PC-3 (cell line): ENCODE measurements around the gene RDH16. TPM values are rescaled to one million over a fixed set of nuclear protein-coding genes. Genes with fewer than 3 reads are reported as not detected.
"Not testable (repeated sequence)": the region's sequence is repeated elsewhere in the genome, so short reads cannot be mapped to it uniquely, and the experiment has no call there.

ENCODE experiments used
- ATAC-seq: fragments of 200-7000 bp; cut with Tn5 transposase; 2 replicates; pipeline ENCODE4 v1.9.1; 2020; ENCODE audit warnings: mild to moderate bottlenecking, moderate library complexity
- BruUV-seq: library from RNA; stranded (reverse); fragments of 400-500 nt; replicated peaks from 2 replicates; lab custom pipeline; 2021; lab: Mats Ljungman, UMichigan
- CTCF ChIA-PET: fragments of 300-600 bp; sonication (Branson Sonifier 250); formaldehyde crosslinking; loops from one replicate; lab custom pipeline; 2022; ENCODE audit warnings: antibody characterized with exemption; lab: Charles Lee
- POLR2A ChIA-PET: fragments of 300-600 bp; sonication (Branson Sonifier 250); formaldehyde crosslinking; loops from one replicate; lab custom pipeline; 2022; ENCODE audit warnings: antibody characterized with exemption; ENCODE audit not compliant: unreplicated experiment; lab: Charles Lee
- DNase-seq: peaks from one replicate; pipeline ENCODE4 v3.0.0-alpha.2; 2015
- H2AFZ ChIP-seq: fragments of 300-600 bp; sonication (generic); 2 replicates; pipeline ENCODE4 v1.6.0; 2016; ENCODE audit warnings: antibody characterized with exemption, low read length
- H3F3A ChIP-seq: fragments of 300-600 bp; sonication (generic); one replicate; pipeline ENCODE4 v1.6.0; 2017; ENCODE audit warnings: antibody characterized with exemption, low read length, control low read depth, mild to moderate bottlenecking; ENCODE audit not compliant: unreplicated experiment
- H3K27ac ChIP-seq: fragments of 300-600 bp; sonication (generic); 2 replicates; pipeline ENCODE4 v1.5.1; 2016; ENCODE audit warnings: mild to moderate bottlenecking, low read length
- H3K27me3 ChIP-seq: fragments of 300-600 bp; sonication (generic); 2 replicates; pipeline ENCODE4 v1.6.1; 2016; ENCODE audit warnings: low read length, mixed read lengths
- H3K36me3 ChIP-seq: fragments of 300-600 bp; sonication (generic); 2 replicates; pipeline ENCODE4 v1.6.1; 2016; ENCODE audit warnings: low read depth, mixed run types, low read length, mixed read lengths
- H3K4me1 ChIP-seq: fragments of 300-600 bp; sonication (generic); 2 replicates; pipeline ENCODE4 v1.5.1; 2016; ENCODE audit warnings: low read length; ENCODE audit not compliant: insufficient read depth
- H3K4me2 ChIP-seq: fragments of 300-600 bp; sonication (generic); 2 replicates; pipeline ENCODE4 v1.6.0; 2016; ENCODE audit warnings: low read length
- H3K4me3 ChIP-seq: fragments of 300-600 bp; sonication (generic); 2 replicates; pipeline ENCODE4 v1.5.1; 2016; ENCODE audit warnings: mild to moderate bottlenecking, low read length, mixed read lengths
- H3K79me2 ChIP-seq: fragments of 300-600 bp; sonication (generic); 2 replicates; pipeline ENCODE4 v1.6.1; 2017; ENCODE audit warnings: low read length, mixed read lengths
- H3K9ac ChIP-seq: fragments of 300-600 bp; sonication (generic); 2 replicates; pipeline ENCODE4 v1.6.0; 2016; ENCODE audit warnings: mild to moderate bottlenecking, low read length
- H3K9me2 ChIP-seq: fragments of 300-600 bp; sonication (generic); replicated peaks from 2 replicates; pipeline ENCODE4 v1.6.1; 2016; ENCODE audit warnings: mixed run types, low read length, mixed read lengths
- H3K9me3 ChIP-seq: fragments of 300-600 bp; sonication (generic); 2 replicates; pipeline ENCODE4 v1.6.1; 2016; ENCODE audit warnings: low read length, mixed read lengths
- H4K20me1 ChIP-seq: fragments of 300-600 bp; sonication (generic); 2 replicates; pipeline ENCODE4 v1.6.1; 2016; ENCODE audit warnings: low read length, mixed read lengths
- EZH2 ChIP-seq: fragments of 300-600 bp; sonication (generic); IDR thresholded peaks from one replicate; pipeline ENCODE4 v1.6.1; 2017; ENCODE audit warnings: antibody characterized with exemption, mild to moderate bottlenecking, low read length; ENCODE audit not compliant: unreplicated experiment
- EZH2phosphoT487 ChIP-seq: fragments of 300-600 bp; sonication (generic); IDR thresholded peaks from 2 replicates; pipeline ENCODE4 v1.6.1; 2018; ENCODE audit warnings: mild to moderate bottlenecking, antibody characterized with exemption, low read length, borderline replicate concordance
- intact Hi-C: fragments of 100-400 bp; cut with micrococcal nuclease; formaldehyde crosslinking; loops from 2 replicates; pipeline ENCODE4 v1.9.0; 2023
- total RNA-seq: library from RNA; depleted of rRNA; stranded (reverse); fragments of >200 nt; gene quantifications from 2 replicates; pipeline ENCODE4 v1.2.3, GENCODE V29; 2014
- TF ChIP-seq, protein P1 (sequence below): fragments of 300-600 bp; sonication (generic); conservative IDR thresholded peaks from 2 replicates; pipeline ENCODE4 v1.5.1; 2017; ENCODE audit warnings: antibody characterized with exemption, low read depth, mild to moderate bottlenecking, low read length

RDH16 gene
- total RNA-seq, 1 experiment from 2014 or later: 0.73 TPM

DNA sequence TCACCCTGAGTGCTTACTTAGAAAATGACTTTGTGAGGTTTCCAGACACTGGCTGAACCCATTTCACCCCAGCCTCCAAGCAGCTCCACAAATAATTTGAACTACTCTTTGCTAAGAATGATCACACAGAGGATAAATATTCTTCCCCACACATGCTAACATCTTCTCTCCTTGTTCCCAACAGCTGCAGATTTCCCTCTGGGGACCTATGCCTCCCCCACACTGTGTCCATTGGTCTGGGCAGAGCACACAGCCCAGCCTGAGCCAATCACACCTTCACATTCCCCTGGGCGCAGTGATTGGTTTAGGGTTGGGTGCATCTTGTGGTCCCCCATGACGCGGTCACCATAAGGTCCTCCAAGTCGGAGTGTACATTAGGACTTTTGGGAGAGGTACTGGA, 30.1 kb downstream of the RDH16 start:
- Histone ChIP-seq H3K9me3 (no peaks in the 10 kb centered on the region), H3K36me3 (no peaks in the 10 kb centered on the region), H3K27ac (no peak overlapping the region), H3K27me3 (peaks cover 4% of the 10 kb centered on the region; the same call in 1 of the 2 replicates), H2AFZ (no peak overlapping the region), H3K9me2 (no peaks in the 10 kb centered on the region), H3K4me1 (no peaks in the 10 kb centered on the region), H3K79me2 (no peaks in the 10 kb centered on the region), H3K4me2 (no peak overlapping the region), H3K9ac (no peak overlapping the region), H3K4me3 (no peak overlapping the region), H3F3A (no peaks in the 10 kb centered on the region), H4K20me1 (no peaks in the 10 kb centered on the region)
- DNase-seq: no peak
- no peak for ATAC-seq
- ChIA-PET CTCF (interaction anchor here (0.6 kb wide), 1 partner anchor 55 kb away, joined by 3 read pairs; no protein-coding TSS in a partner anchor), POLR2A (no interaction called here)
- TF ChIP-seq EZH2phosphoT487 (no peak), EZH2 (no peak)
- TF ChIP-seq, protein P1, sequence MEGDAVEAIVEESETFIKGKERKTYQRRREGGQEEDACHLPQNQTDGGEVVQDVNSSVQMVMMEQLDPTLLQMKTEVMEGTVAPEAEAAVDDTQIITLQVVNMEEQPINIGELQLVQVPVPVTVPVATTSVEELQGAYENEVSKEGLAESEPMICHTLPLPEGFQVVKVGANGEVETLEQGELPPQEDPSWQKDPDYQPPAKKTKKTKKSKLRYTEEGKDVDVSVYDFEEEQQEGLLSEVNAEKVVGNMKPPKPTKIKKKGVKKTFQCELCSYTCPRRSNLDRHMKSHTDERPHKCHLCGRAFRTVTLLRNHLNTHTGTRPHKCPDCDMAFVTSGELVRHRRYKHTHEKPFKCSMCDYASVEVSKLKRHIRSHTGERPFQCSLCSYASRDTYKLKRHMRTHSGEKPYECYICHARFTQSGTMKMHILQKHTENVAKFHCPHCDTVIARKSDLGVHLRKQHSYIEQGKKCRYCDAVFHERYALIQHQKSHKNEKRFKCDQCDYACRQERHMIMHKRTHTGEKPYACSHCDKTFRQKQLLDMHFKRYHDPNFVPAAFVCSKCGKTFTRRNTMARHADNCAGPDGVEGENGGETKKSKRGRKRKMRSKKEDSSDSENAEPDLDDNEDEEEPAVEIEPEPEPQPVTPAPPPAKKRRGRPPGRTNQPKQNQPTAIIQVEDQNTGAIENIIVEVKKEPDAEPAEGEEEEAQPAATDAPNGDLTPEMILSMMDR: no peak
- BruUV-seq: no TSS peak
- intact Hi-C loops: no loop called here

- Histone ChIP-seq H3K27ac (no peak overlapping the region), H3K9ac (no peak overlapping the region), H3K4me3 (no peak overlapping the region), H3K36me3 (no peaks in the 10 kb centered on the region), H3K79me2 (no peaks in the 10 kb centered on the region), H3K27me3 (no peaks in the 10 kb centered on the region), H4K20me1 (no peaks in the 10 kb centered on the region), H3K9me3 (no peaks in the 10 kb centered on the region), H3F3A (no peaks in the 10 kb centered on the region), H3K4me2 (no peak overlapping the region), H3K4me1 (no peaks in the 10 kb centered on the region), H3K9me2 (no peaks in the 10 kb centered on the region), H2AFZ (no peak overlapping the region)
- ChIA-PET POLR2A (no interaction called here), CTCF (no interaction called here)
- ATAC-seq: no peak
- BruUV-seq: no TSS peak
- no peak for TF ChIP-seq EZH2
- no peak for TF ChIP-seq EZH2phosphoT487
- TF ChIP-seq, protein P1: no peak
- DNase-seq: no peak
- intact Hi-C loops: no loop called here
Observed at GRCh38 chr12:56922031-56922430, 35.4 kb downstream of the RDH16 start.

GRCh38 chr12:56921346-56921745, 36.1 kb downstream of the RDH16 start:
- POLR2A ChIA-PET: no interaction called here
- no peak overlapping the region for H3K4me2 ChIP-seq

GRCh38 chr12:56918139-56918538, 39.3 kb downstream of the RDH16 start:
- H3K27me3 ChIP-seq, H3K4me3 ChIP-seq, ATAC-seq, POLR2A ChIA-PET, H3K36me3 ChIP-seq, CTCF ChIA-PET, H4K20me1 ChIP-seq, H3K9me3 ChIP-seq, H3K79me2 ChIP-seq, H3K9me2 ChIP-seq, H3K4me1 ChIP-seq, BruUV-seq, intact Hi-C loops, H3K27ac ChIP-seq, H3K9ac ChIP-seq, H3F3A ChIP-seq, DNase-seq, H2AFZ ChIP-seq, H3K4me2 ChIP-seq: not testable (repeated sequence)

More at GRCh38 chr12:56921346-56921745, 36.1 kb downstream of the RDH16 start:
- H3K4me1 ChIP-seq: no peaks in the 10 kb centered on the region
- no peak overlapping the region for H3K27ac ChIP-seq
- H3K4me3 ChIP-seq: no peak overlapping the region
- H2AFZ ChIP-seq: no peak overlapping the region
- CTCF ChIA-PET: no interaction called here
- H4K20me1 ChIP-seq: no peaks in the 10 kb centered on the region
- no peaks in the 10 kb centered on the region for H3K36me3 ChIP-seq
- intact Hi-C loops: no loop called here
- no peaks in the 10 kb centered on the region for H3F3A ChIP-seq
- no TSS peak for BruUV-seq
- DNase-seq: no peak
- TF ChIP-seq EZH2phosphoT487 (no peak), EZH2 (no peak)
- TF ChIP-seq, protein P1: no peak
- H3K9ac ChIP-seq: no peak overlapping the region
- no peaks in the 10 kb centered on the region for H3K79me2 ChIP-seq
- no peaks in the 10 kb centered on the region for H3K9me3 ChIP-seq
- H3K9me2 ChIP-seq: no peaks in the 10 kb centered on the region
- H3K27me3 ChIP-seq: no peaks in the 10 kb centered on the region
- ATAC-seq: no peak
